Brain pericyte (primary cell): ENCODE measurements around the gene FAM131C.

Source experiments
- DNase-seq: peaks from one replicate; pipeline ENCODE4 v3.0.0-alpha.2; 2012; ENCODE audit warnings: low read depth, low spot score

FAM131C gene

GRCh38 chr1:16015960-16016901, 57.2 kb downstream of the FAM131C start:
- no peak for DNase-seq

GRCh38 chr1:16015491-16015890, 58.0 kb downstream of the FAM131C start:
- no peak for DNase-seq

- DNase-seq = no peak
Measured at GRCh38 chr1:16014509-16015482, 58.7 kb downstream of the FAM131C start.

GRCh38 chr1:16013908-16014258, 59.6 kb downstream of the FAM131C start:
- DNase-seq = no peak

- no peak for DNase-seq
Measured at GRCh38 chr1:16013220-16013907, 60.1 kb downstream of the FAM131C start.

GRCh38 chr1:16012590-16013219, 60.7 kb downstream of the FAM131C start:
- DNase-seq = no peak

- DNase-seq = no peak
Measured at GRCh38 chr1:16011936-16012589, 61.4 kb downstream of the FAM131C start.

GRCh38 chr1:16010837-16011236, 62.6 kb downstream of the FAM131C start:
- DNase-seq = no peak

GRCh38 chr1:16009678-16010077, 63.8 kb downstream of the FAM131C start:
- no peak for DNase-seq

GRCh38 chr1:16009030-16009460, 64.4 kb downstream of the FAM131C start:
- no peak for DNase-seq
